NCI-H526 treated with DMSO at 0.1 percent for 48 hours (cell line): ENCODE data around the gene AMPD3.

ENCODE experiments used
- DNase-seq: peaks from one replicate; lab custom pipeline; 2025; lab: John Stamatoyannopoulos, UW

The AMPD3 gene

DNA sequence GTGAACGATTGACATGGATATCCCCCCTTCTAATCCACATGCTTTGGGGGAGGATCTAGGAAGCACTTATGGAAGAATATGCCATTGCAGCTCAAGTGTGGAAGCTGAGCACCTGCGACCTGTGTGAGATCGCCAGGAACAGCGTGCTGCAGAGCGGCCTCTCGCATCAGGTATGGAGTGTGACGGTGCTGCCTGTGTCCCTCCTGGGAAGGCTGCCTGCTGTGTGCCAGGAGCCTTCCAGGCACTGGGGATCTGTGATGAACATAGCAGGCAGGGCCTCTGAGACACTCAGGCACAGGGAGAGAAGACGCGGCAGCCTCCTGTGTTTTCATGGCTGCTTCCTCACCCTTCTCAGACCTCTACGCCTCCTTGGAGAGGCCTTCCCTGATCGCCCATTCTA lies 49.4 kb downstream of the AMPD3 start:
- no peak for DNase-seq

DNA sequence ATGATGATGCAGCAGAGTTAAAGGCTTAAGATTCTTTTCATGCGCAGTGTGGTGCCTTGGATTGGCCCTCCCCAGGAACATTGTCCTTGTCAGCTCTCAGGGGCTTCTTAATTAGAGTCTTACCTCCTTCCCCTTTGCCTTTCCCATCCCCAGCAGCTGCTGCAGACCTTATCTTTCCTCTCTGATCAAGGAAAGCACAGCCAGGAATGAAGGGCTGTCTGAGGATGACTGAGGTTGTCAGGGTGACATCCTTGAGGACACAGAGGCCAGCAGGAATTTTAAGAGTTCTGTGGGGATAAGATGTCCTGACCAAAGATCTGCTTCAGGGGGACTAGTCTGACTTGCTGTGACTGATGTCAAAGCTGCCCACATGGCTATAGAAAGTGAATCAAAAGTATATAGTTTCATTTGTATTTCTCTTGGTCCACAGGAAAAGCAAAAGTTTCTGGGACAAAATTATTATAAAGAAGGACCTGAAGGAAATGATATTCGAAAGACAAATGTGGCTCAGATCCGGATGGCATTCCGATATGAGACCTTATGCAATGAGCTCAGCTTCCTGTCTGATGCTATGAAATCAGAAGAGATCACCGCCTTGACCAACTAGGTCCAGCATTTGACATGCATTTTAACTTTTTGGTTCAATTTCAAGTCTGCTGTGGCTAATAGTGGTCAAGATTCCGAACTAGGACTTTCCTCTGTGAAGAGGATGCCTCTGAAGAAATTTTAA lies 50.4 kb downstream of the AMPD3 start:
- no peak for DNase-seq

DNA sequence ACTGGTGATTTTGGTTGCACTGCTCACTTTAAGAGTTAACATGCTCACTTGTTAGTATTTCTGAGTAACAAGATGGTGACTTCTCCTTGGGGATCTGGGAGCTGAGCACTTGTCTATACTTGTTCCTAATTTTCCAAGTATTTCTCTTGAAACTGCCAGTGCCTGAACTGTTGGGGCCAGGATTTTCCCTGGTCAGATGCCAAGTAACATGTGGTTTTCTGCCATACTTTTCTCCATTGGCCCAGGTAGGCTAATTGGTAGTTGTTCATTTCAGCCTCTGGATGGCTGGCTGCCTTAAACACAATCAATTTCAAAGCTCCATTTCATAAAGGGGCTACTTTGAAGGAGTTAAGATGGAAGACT lies 50.9 kb downstream of the AMPD3 start:
- no peak for DNase-seq

DNA sequence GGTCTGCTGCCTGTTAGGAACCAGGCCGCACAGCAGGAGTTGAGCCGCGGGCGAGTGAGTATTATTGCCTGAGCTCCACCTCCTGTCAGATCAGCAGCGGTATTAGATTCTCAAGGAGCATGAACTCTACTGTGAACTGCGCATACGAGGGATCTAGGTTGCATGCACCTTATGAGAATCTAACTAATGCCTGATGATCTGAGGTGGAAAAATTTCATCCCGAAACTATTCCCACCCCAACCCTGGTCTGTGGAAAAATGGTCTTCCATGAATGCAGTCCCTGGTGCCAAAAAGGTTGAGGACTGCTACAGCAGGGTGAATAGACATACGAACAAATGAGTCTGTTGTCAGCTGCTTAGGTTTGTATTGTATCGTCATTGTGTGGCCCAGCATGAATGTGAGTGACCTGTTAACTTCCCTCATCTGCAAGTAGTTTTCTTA lies 56.1 kb downstream of the AMPD3 start:
- DNase-seq, result no peak

DNA sequence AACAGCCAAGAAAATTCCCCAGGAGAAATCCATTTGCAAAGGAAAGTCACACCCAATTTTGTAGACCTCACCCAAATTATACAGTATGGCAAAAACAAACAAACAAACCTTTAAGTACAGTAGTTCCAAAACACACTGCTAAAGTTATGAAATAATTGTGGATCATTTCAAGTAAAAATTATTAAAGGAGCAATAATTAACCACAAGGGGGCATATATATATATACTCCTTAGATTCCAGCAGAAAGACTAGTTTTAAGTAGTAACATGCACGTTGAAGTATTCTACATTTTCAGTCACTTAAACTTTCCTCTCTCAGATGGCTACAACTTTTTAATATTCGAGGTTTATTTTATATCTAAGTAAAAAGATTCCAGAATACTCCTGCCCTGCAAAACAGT lies 59.1 kb downstream of the AMPD3 start:
- no peak for DNase-seq

DNA sequence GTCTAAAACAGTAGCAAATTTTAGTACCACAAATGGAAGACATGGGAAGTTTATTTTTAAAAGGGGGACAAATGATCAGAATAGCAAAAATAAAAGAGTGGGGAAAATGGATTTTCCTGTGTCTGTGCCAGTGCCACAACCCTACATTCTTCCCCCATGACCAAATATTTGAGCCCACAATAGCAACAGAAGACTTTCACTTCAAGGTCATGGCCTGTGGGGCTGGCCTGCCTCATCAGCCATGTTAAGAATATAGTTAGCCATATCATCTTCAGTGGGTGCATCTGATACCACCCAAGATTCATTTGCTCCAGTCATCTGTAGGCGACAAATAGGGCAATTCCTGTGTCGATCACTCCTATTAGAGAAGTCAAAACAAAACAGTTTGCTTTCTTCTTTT lies 59.6 kb downstream of the AMPD3 start:
- no peak for DNase-seq

DNA sequence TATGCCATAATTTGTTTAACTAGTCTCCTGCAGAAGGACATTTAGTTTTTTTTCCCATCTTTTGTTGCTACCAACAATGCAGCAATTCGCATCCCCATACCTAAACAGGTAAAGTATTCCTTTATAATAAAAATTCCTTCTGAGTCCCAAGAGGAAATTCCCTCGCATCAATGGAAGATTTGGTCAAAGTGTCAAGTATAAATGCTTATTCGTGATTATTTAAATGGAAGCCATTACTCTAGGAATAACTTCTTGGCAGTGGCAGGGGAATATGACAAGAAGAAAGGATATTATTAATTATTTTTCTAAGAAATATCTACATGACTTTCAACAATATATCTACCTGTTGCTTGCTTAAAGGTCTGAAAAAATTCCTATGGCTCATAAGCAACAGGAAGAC lies 60.4 kb downstream of the AMPD3 start:
- no peak for DNase-seq

DNA sequence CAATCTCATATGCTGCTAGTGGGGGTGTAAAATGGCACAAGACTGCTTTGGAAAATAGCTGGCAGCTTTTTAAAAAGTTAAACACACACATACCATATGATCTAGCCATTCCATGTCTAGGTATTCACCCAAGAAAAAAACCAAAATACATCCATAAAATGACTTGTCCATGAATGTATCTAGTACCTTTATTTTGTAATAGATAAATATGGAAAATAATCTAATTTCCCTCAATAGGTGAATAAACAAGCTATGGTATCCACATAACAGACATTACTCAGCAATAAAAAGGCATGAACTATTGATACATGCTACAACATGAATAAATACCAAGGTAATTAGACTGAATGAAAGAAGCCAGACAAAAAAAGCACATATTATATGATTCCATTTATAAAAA lies 63.1 kb downstream of the AMPD3 start:
- DNase-seq, result no peak

DNA sequence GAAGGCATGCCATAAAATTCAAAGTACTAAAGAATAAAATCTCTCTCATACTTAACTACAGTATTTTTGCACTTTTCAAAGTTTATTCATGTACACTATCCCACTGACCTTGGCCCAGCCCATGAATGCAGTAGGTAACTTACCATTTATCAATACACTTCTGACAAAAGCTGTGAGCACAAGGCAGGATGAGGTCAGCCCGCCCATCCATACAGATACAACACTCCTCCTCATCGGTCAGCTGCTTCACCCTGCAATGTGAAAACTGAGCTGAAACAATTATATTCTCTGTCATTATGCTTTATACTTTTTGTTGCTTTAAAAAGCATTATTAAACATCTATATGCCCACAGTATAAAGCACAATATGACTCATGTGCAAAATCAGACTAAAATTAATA lies 63.8 kb downstream of the AMPD3 start:
- no peak for DNase-seq

DNA sequence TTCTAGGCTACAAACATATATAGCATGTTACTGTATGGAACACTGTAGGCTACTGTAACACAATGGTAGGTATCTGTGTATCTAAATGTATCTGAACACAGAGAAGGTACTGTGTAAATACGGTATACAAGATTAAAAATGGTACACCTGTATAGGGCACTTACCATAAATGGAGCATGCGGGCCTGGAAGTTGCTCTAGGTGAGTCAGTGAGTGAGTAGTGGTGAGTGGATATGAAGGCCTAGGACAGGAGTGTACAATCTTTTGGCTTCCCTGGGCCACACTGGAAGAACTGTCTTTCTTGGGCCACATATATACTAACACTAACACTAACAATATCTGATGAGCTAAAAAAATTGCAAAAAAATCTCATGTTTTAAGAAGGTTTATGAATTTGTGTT lies 64.6 kb downstream of the AMPD3 start:
- DNase-seq, result no peak

DNA sequence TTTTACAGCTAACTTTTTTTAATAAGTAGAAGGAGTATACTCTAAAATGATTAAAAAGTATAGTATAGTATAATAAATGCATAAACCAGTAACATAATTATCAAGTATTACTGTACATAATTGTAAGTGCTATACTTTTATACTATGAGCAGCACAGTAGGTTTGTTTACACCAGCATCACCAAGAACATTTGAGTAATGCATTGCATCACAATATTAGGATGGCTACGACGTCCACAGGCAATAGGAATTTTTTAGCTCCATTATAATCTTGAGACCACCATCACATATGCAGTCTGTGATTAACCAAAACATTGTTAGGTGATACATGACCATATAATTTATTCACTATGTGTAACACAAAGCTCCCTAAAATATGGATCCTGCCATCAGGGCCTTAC lies 65.5 kb downstream of the AMPD3 start:
- no peak for DNase-seq

DNA sequence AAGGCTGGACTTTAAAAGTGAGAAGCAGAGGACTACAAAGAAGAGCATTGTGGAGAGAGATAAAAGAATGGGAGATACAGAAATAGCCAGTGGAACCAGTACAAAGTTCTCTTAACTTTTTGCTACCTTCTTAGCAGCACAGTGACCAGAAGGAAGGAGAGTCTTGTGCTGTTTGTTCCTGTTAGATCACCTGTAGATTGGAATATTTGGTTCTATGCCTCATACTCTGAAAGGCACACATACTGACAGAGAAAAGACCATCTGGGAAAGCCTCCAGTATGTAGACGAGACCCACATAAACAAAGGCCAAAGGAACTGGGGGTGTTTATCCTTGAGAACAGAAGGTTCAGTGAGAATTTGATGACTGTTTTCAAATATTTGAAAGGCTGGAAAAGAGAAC lies 67.2 kb downstream of the AMPD3 start:
- DNase-seq, result no peak

DNA sequence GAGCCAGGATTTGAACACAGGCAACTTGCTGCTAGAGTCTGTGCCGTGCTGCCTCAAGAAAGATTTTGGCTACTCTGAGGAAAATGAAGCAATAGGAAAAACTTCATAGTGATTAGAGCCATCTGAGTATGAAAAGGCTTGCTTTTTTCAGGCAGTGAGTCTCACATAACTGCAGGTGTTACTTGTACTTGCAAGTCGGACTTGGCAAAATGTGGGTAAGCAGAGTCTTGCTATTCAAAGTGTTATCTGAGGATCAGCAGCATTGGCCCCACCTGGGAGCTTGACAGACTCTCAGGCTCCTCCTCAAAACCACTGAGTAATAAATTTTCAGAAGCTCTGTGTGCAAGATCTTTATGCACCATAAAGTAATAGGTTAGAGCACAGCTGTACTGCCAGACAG lies 67.9 kb downstream of the AMPD3 start:
- DNase-seq, result no peak

DNA sequence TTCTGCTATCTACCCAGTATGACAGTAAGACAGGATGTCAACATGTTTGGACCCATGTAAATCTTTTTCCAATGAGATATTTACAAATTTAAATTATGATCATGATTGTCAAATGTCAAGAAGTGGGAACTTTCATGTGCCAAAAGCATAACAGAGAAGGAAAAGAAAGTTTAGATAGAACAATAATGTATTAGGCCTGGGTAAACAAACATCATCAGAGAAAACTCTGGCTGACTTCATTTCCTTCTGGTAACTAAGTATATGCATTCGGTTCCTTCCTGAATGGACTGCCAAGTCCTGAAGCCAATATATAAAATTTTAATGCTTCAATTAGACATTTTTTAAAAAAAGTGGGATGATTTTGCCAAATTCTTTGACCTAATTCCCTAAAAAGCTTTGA lies 69.4 kb downstream of the AMPD3 start:
- DNase-seq, result no peak

DNA sequence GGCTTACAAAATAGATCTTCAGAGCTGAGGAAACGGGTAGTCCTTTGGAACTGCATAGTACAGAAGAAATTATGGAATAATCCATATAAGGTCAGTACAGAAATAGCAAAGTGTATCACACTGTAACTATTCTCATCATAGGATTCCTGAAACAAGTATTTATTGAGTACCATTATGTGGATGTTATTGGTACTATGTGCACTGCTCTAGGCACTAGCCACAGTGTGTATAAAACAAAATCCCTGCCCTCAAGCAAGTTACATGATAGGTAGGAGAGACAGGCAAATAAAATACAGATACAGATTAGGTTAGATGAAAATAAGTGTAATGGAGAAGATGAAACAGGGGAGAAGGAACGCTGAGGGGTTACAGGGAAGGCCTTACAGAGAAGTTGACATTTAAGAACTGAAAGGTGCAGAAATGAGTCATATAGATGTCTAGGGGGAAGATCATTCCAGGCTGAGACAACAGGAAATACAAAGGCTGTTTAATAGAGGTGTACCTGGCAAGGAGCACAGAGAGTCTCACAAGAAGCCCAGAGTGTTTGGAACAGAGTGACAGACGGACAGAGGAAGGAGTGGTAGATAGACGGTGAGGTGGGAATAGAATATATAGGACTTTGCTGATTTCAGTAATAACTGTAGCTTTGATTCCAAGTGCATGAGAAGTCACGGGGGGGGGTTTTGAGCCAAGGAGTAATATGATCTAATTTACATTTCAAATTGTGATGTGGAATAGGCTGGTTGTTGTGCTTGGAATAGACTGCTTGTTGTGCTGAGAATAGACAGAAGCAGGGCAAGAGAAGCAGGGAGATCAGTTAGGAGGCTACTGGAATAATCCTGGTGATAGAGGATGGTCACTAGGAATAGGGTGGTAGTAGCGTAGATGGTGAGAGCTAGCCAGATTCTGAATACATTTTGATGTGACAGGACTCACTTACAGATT lies 72.2 kb downstream of the AMPD3 start:
- DNase-seq, result no peak

DNA sequence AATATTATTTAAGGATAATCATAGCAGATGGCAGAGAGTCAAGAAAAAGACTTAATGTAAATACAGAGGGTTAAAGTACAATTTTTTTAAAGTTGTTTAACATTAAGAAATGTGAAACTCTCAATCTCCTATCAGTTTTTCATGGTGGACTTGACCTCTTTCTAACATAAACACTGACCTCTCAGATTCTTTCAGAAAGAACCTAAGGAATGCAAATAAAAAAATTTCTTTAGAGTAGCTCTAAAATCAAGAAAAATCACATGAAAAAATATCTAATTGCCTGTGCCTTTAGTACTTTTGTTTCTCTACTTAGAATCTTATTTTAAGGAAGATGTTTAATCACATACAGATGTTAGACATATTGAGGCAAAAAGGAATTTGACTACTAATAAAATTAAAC lies 73.1 kb downstream of the AMPD3 start:
- no peak for DNase-seq

DNA sequence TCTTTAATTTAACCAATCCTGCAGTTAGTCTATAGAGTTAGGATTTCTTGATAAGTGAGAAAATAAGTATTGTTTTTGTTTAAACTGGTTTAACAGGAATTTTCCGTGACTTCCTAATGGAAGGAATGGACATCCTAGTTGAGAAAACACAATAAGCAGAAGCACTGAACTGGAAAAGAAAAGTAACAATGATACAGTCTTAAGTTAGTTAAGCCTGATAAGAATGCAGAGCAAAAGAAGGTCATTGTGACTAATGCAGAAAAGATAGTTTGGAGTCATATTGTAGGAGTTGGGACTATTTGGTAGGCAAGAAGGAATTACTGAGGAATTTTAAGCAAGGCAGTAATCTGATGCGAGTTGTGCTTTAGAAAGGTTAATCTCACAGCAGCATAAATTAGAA lies 74.2 kb downstream of the AMPD3 start:
- DNase-seq, result no peak

DNA sequence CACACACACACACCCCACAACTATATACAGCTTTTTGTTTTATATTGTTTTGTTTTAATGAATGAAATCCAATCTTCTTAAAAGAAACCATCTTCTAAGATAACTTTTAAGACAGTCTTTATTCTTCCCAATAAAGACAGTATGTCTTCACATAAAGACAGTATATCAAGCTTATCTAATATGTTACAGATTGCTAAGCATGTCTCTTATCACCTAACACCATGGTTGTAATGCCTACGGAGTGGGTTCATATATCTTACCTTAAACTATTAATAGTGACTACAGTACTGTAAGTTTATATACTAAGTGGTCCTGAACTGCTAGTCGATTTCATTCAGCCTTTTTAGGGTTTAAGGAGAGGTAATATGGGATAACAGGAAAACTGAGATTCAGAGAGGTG lies 77.5 kb downstream of the AMPD3 start:
- no peak for DNase-seq

DNA sequence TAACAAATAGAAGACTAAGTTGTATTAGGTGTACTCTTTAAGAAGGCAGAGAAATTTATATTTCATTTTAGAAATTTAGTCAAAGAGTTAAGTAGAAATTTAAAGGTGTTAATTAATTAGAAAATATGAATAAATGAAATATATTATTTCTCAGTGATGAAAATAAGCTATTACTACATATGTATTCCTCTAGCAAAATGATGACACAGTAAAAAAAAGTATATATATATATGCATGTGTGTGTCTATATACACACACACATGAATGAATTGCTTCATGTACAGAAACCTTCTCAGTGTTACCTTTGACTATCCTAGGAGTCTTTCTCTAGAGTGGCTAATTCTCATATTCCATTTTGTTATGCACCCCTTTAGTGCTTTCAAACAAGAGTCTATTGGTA lies 78.3 kb downstream of the AMPD3 start:
- no peak for DNase-seq

DNA sequence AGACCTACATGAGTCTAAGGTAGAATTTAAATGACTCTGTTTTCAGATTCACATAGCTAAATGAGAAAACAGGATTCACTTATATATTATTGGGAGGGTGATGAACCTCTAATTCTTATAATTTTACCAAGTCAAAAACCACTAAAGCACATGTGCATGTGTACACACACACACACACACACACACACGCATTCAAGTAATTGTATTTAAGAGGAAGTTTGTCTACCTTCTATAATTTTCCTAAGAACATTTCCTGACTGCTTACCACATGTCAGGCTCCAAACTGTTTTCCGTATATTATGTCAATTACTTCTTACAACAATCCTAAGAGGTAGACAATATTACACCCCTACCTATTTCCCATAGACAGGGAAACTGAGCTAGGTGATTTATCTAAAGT lies 79.3 kb downstream of the AMPD3 start:
- no peak for DNase-seq

DNA sequence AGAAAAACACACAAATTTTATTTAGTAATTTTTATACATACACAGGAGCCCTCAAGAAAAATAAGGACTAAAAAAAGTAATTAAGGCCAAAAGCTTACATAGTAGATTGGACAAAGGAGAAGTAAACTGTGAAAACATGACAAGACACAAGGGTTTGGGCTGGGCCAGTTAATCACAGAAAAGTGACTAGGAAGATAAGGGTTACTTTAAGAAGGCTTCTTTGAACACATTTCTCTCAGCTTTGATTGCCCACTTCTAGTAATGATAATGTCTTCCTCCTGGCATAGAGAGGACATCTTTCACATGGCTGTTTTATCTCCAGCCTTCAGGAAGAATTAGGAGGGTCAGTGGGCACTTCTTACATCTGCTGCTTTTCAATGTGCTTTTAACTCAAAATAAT lies 82.5 kb downstream of the AMPD3 start:
- no peak for DNase-seq

DNA sequence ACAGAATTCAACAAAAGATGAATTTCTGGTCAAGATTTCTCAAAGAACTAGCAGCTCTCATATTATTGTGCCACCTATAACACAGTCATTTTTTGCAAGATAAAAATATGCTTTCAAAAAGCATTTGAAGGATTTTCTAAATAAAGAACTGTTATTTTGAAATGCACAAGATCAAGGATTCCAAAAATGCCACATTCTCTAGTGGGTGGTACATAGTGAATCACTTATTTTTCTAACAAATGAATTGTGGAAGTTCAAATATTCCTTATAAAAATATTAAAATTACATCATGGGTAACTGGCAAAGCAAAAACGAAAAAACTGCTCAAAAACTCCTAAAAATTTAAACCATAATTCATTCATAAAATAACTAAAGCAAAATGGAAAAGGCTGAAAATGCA lies 83.9 kb downstream of the AMPD3 start:
- no peak for DNase-seq

DNA sequence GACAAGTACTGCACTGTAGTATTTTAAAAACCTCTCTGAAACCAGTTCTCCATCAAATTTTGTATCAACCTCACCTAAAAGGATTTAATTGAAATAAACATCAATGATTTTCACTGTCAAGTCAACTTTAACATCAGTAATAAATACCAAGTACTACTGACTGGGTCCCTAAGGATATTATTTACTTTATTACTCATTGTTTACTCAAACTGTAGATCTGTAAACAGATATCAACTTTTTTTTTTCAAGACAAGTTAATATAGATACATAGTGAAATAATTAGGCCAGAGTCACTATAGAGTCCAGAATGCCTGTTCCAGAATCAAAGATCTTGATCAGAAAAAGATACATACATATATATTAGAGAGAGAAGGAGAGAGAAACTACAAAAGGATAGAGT lies 84.3 kb downstream of the AMPD3 start:
- no peak for DNase-seq

DNA sequence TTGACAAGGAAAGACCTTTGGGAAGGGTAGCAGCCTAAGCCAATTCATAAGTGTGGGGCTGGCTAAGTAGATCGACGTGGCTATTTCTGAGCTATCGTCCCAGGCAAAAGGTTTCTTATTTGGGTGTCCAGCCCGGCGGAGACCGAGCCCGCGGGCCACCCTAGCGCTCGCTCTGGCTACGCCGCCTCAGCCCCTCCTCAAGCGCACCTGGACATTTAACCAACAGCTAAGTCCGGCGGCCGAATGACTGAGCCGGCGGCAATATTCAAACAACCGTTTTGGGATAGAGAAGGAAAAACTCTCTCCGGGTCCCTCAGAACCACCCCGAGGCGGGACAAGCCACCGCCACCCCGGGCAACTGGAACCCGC lies 85.5 kb downstream of the AMPD3 start:
- DNase-seq, result peak; percentile 29
